Stimulated activated naive CD8-positive, alpha-beta T cell treated with anti-CD3 and anti-CD28 coated beads, Interleukin-15, Interleukin-2, amounts not matched to agents 100 U/mL and 50 U/mL, for 24 hours (primary cell): Measurements from ENCODE around the gene KCNG2.

Source experiments
- ATAC-seq: fragments of 150-1000 bp; cut with Tn5 transposase; one replicate; pipeline ENCODE4 v1.10.0; 2021
- DNase-seq: peaks from one replicate; pipeline ENCODE4 v3.0.0; 2021

Gene KCNG2

DNA sequence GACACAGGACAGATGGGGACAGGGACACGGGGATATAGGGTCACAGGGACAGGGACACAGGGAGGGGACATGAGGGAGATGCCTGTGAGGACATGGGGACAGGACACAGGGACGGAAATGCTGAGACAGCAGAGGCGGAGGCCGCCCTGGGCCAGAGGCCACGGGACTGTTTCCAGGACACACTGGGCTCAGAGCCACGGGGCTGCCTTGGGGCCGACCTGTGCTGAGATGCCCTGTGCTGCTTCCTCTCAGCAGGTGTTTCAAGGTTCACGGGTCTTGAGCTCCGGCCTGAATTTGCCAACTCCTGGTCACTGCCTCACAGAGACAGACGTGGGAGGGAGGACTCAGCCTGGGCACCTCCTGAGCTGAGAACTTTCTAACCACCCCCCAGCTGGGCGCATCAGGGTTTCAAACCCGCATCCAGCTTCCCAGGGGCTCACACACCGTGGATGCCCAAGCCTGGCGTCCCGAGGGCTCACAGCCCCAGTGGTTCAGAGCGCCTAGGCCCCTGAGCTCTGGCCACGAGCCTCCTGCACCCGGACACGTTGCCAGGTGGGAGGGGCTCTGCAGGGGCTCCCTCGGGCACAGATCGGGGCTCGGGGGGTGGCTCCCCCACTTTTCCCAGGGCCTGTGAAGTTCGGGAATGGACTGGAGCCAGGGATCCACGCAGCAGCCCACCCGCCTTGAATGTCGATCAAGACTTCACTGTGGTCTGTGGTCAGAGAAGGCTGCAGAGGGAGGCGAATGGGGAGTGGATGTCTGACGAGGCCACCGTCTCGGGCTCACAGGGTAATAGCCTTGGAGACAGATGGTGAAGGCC lies 89.7 kb downstream of the KCNG2 start:
- ATAC-seq (no peak), DNase-seq (no peak)

DNA sequence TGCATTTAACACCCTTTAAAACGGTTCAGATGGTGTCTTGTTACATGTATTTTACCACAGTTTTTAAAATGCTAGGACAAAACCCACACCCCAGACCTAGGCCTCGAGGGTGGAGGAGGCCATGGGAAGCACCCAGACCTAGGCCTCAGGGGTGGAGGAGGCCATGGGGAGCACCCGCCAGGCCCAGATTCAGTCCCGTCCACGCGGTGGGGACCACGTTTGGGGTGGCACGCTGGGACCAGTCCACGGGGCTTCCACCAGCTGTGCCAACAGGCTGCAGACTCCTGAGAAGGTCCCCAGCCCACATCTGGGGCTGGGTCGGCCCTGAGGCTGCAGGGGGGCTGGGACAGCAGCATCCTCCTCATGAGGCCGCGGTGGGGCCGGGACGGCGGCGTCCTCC lies 90.3 kb downstream of the KCNG2 start:
- ATAC-seq (no peak), DNase-seq (no peak)

DNA sequence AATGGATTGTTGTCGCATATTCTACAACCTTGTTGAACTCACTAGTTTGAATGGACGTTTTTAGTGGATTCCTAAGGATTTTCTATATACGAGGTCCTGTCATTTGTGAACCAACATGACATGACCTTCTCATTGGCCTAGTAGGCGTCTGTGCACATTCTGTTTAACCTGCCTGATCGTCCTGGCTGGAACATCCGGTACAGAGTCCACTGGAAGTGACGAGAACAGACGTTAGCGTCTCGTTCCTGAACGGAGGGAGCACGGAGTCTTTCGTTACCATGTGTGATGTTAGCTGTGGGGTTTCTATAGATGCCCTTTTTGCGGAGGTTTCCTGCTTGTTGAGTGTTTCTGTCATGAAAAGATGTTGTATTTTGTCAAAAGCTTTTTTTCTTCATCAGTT lies 91.8 kb downstream of the KCNG2 start:
- no peak for ATAC-seq
- no peak for DNase-seq

DNA sequence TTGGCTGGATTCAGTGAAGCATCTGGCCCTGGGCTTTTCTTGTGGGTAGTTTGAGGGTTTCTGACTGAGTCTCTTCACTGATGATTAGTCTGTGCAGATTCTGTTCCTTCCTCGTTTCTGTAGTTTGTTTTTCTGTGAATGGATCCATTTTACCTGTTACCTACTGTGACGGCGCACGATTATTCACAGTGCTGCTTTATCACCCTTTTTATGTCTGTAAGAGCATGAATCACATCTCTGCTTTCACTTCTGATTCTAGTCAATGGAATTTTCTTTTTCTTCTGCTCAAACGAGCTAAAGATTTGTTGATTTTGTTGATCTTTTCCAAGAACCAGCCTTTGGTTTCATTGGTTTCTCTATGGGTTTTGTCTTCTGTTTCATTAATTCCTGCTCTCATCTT lies 92.9 kb downstream of the KCNG2 start:
- DNase-seq (no peak), ATAC-seq (peak; percentile 91)

DNA sequence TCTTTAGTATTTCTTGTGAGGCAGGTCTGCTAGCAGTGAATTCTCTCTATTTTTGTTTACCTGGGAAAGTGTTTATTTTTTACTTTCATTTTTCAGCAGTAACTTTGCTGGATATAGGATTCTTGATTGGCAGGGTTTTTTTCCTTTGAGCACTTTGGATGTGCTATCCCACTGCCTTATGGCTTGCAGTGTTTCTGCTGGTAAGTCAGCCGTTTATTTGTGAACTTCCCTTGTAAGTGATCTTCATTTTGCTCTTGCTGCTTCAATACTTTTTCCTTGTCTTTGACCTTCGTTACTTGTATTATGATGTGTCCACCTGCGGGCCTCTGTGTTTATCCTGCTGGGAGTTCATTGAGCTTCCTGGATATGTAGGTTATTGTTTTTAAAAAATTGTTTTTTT lies 99.0 kb downstream of the KCNG2 start:
- DNase-seq (no peak), ATAC-seq (no peak)

DNA sequence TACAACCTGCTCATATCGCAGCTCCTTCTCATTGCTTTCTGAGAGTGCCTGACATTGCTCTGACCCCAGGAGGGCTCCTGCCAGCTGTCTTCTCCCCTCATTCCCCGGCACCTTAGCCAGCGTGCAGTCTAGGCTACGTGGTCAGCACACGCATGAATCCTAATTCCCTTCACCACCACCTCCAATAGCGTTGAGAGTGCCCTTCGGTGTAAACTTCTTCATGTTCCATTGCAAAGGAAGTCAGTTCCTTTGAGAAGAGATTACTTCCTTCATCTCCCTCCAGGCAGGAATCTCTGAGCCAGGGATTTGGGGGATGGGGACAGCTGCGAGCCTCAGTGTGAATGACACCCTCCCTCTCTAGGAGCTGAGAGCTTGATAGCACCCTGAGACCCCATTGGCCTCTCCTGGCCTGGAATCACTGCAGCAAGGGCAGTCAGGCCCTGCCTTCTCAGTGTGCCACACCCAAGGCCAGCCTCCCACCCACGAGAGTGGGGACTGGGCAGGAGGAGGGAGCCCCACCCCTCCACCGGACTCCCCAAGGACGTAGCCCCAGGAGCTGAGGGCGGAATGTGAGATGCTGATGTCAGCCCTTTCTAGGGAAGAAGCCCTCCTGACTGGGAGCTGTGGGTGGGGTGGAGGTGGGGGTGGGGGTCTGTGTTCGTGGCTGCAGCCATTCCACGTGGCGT lies 100.3 kb downstream of the KCNG2 start:
- no peak for DNase-seq
- no peak for ATAC-seq

DNA sequence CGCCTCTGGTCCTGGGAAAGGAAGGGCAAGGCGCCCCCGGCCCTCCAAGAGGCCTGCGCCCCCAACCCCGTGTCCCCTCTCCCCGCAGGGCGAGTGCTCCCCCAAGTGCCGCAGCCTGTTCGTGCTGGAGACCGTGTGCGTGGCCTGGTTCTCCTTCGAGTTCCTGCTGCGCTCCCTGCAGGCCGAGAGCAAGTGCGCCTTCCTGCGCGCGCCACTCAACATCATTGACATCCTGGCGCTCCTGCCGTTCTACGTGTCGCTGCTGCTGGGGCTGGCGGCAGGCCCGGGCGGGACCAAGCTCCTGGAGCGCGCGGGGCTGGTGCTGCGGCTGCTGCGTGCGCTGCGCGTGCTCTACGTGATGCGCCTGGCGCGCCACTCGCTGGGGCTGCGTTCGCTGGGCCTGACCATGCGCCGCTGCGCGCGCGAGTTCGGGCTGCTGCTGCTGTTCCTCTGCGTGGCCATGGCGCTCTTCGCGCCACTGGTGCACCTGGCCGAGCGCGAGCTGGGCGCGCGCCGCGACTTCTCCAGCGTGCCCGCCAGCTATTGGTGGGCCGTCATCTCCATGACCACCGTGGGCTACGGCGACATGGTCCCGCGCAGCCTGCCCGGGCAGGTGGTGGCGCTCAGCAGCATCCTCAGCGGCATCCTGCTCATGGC lies 101.3 kb downstream of the KCNG2 start:
- ATAC-seq = no peak
- DNase-seq = no peak

DNA sequence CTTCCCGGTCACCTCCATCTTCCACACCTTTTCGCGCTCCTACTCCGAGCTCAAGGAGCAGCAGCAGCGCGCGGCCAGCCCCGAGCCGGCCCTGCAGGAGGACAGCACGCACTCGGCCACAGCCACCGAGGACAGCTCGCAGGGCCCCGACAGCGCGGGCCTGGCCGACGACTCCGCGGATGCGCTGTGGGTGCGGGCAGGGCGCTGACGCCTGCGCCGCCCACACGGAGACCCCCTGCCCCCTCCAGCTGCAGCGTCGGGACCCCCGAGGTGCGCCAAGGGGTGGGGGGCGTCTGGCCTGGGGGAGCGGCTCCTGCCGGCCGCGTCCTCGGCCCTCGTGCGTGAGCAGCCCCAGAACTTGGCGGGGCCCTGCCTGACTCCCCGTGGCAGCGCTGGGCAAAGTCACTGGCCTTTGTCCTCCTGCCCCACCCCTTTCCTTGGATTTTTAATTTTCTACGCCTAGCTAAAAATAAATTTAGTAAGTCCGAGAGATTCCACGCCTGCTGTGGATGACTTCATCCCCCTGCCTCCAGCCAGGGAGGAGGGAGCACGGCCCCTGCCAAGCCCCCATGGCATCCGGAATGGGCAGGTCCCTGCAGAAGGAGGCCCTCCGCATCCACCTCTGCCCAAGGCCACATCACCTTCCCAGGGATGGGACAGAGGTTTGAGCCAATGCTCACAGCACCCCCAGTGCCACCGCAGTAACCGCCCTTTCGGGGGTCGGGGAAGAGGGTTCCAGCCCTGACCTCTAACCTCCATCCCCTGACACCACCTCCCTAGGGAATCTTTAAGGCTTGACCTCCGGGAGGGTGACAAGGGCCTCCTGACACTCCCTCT lies 102.1 kb downstream of the KCNG2 start:
- DNase-seq = no peak
- no peak for ATAC-seq

DNA sequence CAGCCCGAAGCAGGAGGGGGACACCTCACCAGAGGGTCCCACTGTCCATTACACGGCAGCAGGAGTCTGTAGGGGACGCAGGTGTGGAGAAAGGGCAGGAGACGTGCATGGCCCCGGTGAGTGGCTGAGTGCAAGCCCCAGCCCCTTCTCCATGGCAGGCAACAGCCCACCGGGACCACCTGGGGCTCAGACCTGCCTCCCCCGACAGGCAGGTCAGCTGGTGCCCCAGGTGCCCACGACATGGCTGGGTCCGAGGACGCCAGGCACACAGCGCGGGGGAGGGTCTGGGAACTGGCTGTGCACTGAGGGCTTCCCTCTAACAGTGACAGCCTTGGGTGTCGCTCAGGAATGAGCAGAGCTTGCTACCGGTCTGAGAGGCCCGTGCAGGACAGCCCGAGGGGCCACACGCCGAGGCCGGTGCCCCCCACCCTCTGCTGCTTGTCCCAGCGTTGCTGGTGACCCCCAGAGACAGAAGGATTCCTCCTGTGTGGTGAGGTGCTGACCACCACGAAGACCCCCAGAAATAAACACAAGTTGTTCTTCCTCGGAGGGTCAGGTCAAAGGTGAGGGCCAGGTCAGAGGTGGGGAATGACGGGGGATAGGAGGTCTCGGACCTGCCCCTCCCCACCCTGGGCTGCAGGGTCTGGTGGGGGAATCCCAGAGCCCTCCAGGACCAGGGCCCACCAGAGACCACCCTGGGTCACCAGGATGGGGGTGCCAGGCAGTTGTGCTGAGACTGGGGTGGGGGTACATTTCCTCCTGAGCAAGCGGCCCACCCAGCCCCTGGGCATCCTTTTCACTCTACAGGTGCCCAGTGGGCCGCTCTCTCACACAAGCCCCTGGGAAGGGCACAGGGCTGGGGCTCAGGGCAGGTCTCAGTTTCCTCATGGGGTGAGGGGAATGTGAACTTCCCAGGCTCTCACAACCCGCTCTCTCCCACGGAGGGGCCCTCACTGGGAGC lies 103.2 kb downstream of the KCNG2 start:
- no peak for ATAC-seq
- no peak for DNase-seq

DNA sequence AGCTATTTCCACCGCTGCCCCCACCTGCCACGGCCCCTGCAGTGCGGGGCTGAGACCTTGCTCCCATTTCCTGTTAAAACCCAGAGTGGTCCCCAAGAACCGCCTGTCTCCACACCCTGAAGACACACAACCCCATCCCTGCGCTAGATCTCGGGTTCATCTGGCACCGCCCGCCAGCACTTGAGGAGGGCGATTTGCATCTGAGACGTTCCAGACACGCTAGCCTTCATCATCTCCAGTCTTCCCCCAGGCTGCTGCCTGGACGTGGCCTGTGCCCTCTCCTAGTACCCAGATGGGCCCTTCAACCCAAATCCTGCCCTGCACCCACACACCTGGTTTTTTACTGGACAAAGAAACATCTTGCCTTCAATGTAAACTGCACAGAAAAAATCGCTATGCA lies 103.9 kb downstream of the KCNG2 start:
- no peak for ATAC-seq
- DNase-seq = no peak

DNA sequence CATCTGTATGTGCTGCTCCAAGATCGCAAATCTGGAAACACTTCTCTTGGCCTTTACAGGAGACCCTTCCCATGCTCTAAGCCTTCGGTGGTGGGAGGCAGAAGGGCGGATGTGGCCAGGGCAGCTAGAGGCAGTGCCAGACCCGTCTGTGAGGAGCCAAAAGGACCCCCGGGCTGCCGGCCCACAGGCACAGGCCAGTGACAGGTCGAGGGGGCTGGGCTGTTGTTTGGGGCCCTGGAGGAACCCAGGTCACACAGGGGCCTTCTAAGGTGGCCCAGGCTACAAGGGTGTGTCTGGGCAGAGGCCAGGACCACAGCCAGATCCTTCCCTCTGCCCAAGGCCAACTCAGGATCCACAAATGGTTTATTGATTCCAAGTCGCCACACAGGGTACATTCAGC lies 104.3 kb downstream of the KCNG2 start:
- ATAC-seq (no peak), DNase-seq (no peak)

DNA sequence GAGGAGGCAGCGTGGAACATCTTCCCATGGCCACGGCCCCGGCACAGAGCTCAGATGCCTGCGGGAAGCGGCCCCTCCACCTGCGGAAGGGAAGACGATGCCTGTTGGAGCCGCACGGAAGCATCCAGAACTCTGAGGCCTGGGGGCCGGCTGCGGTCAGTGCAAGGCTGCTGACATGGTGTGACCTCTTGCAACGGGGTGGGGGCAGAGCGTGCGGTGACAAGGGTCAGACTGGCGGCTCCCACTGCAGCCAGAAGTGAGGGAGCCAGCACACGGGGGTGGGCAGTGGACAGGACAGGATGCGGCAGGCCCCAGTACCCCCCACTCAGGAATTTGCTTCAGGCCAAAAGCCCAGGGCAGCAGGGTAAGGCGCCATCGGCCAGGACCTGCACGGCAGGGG lies 104.9 kb downstream of the KCNG2 start:
- ATAC-seq (no peak), DNase-seq (no peak)

DNA sequence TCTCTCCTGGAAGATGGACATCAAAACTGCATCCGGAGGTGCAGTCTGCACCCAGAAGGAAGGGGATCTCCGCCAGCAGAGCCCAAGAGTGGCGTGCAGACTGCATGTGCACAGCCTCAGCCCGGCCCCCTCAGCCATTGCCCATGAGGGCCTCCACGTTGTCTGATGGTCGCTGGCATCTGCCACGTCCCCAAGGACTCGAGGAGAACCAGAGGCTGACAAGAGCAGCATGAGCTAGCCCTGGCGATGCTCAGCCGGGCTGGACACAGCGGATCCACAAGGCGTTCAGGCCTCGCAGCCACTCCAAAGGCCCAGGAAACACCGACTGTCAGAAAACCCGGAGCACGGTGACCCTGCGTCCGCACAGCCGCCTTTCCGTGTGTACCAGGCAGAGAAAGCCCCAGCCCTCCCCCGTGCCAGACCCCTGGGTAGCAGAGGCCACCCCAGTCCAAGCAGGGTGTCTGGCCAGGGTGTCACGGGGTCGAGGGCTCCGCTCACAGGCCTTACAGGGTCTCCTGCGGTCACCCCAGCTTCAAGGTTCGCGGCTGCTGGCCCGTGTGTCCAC lies 105.4 kb downstream of the KCNG2 start:
- DNase-seq (no peak), ATAC-seq (no peak)

DNA sequence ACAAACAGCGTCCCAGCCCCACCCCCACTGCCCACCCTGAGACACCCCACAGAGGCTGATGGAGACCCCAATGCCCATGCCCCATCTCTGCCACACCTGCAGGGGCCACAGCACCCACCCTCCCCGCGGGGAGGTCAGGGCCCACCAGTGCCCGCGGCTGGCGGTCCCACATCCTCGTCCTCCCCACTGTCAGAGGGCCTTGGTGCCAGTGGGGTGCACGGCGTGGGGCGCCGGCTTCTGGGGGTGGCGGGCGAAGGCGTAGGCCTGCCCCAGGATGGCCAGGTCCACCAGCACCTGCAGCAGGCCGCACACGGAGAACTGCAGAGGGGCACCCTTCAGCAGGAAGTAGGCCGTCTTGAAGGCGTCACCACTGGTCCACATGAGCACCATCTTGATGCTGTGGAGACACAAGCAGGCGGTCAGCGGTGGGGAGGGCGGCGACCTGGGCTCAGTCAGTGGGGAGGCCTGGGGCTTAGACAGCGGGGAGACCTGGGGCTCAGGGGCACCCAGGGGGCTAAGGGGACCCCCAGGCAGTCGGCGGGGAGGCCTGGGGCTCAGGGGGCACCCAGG lies 106.1 kb downstream of the KCNG2 start:
- ATAC-seq = no peak
- no peak for DNase-seq

DNA sequence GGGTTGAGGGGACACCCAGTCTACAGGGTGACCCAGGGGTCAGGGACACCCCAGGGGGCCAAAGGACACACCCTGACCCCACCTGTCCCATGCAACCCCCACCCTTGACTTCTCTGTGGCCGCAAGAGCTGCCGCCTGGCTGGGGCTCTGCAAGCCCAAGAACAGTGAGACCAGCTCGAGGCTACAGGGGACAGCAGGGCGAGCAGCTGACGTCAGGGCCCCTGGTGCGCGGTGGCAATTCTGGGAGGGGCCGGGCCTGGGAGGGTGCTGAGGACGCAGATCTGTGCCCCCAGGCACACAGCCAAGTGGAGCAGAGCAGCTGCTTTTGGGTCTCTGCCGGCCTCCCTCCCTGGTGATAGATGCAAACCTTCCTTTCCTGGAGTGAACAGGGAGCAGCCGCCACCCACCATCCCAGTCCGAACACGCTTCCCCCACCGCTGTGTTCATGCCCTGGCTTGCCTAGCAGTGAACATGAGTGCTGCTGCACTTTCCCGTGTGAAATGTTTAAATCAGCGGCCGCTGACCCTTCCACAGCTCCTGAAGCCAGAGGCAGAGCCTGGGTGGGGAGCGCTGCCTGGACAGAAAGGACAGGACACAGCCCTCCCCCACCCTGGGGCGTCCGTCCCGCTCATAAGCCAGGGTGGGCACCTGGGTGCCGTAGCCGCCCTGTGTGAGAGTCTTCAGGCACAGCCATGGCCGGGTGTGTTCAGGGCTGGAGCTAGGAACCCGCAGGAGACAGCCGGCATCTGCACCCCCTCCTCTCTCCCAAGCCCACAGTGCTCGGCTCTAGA lies 106.8 kb downstream of the KCNG2 start:
- DNase-seq = no peak
- ATAC-seq = no peak

DNA sequence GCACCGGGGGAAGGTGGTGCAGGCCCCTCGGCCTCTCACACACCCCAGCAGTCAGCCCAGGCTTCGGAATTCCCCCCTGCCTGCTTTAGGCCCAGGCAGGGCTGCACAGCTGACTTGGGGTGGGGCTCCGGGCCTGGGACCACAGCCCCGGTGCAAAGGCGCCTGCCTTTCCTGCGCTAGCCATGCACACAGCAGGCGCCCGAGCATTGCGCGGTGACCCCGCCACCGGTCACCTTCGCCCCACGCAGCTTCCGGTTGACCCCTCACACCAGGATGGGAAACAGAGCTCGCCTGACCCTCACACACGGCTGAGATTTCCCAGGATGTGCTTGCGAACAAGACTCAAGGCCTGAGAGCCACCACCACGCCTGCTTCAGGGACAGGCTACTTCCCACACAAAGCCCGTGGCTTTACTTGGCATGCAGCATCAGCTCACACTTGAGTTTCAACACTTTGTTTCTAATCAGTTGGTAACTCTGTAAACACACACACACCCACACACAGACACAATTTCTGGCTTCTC lies 107.7 kb downstream of the KCNG2 start:
- DNase-seq = no peak

DNA sequence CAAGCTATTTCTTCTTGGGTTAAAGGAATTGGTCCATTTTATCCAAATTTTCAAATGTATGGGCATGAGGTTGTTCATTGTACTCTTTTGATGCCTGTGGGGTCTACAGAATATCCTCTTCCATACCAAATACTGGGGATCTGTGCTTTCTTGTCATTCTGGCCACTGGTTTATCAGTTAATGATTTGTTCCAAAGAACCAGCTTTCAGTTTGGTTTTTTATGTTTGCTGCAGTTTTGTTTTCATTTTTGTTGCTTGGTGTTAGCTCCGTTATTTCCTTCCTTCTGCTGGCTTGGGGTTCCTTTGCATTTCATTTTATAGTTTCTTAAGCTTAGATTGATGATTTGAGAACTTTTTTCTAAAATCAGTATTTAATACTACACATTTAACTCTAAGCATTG lies 108.3 kb downstream of the KCNG2 start:
- ATAC-seq (no peak), DNase-seq (no peak)

More for the DNA sequence above, 107.7 kb downstream of the KCNG2 start:
- no peak for ATAC-seq

DNA sequence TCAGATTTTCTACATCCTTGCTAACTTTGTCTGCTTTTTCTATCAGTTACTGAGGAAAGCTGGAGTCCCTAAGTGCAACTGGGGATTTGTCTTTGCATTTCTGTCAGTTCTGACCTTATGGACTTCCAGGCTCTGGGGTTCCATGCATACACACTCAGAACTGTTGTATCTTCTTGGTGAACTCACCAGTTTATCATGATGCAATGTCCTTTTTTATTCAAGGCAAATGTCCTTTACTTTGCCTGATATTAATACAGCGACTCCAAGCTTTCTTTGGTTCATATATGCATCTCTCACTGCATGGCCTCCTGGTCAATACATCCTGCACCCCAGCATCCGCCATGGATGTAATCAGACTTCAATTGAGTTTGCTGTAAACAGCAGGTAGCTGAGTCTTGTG lies 109.0 kb downstream of the KCNG2 start:
- DNase-seq (no peak), ATAC-seq (no peak)

DNA sequence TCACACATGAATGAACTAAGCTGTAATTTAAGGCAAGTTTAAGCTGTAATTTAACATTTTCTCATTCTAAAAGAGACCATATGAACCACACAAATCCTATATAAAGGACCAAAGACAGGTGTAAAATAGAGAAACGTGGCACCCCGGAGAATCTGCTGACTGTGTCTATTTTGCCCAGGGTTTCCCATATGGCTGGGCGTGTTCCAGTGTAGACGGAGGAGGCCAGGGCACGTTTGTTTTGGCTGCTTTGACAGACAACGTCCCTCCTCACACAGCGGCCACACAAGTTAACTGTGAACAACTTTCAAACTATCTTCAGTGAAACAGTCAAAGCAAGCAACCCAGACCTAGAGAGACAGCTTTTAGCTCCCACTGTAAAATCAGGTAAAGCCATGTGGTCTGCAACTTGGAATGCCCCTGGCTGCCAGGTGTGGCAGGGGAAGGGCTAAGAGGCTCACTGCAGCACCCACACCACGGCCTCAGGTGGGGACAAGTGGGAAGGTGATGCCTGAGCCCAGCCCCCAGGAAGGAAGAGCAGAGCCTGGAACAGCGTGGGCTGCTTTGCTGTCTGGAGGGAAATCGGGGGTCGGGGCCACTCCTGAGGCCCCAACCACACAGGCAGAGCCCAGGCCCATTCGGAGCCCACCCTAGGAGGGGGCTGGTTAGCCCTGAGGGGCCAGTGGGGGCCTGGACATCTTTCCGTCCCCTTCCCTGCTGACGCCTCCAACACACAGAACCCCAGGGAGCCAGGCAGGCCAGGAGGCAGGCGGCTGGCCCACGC lies 113.0 kb downstream of the KCNG2 start:
- DNase-seq = no peak
- ATAC-seq = no peak
